B cell (primary cell): ENCODE measurements around the gene DIS3L2.

ENCODE experiments used
- EZH2 ChIP-seq: IDR thresholded peaks from 2 replicates; pipeline ENCODE4 v1.6.1; 2012; ENCODE audit warnings: borderline replicate concordance, low read depth, mild to moderate bottlenecking, moderate library complexity, low read length; ENCODE audit not compliant: insufficient read depth, poor library complexity, severe bottlenecking
- TF ChIP-seq, protein P1 (sequence below): fragments of 200-600 bp; IDR thresholded peaks from one replicate; pipeline ENCODE4 v1.8.0; 2022; ENCODE audit warnings: antibody characterized with exemption, mild to moderate bottlenecking

DNA sequence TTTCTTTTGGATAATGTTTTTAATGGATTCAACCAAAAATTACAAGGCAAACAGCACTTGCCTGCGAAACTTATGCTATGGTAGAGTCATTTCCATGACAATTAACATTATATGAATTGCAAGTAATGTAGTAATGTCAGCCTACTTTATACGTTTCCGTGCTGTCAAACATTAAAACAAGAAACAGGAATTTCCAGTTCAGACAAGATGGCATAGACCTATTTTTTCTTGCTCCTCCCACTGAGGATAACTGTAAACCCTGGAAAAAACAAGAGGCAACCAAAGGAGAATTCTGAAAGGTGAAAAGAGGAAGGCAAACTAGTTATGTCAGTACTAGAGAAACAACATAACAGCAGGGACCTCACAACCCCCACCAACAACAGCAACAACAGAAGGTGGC is 170.7 kb downstream of the DIS3L2 start:
- TF ChIP-seq, protein P1, sequence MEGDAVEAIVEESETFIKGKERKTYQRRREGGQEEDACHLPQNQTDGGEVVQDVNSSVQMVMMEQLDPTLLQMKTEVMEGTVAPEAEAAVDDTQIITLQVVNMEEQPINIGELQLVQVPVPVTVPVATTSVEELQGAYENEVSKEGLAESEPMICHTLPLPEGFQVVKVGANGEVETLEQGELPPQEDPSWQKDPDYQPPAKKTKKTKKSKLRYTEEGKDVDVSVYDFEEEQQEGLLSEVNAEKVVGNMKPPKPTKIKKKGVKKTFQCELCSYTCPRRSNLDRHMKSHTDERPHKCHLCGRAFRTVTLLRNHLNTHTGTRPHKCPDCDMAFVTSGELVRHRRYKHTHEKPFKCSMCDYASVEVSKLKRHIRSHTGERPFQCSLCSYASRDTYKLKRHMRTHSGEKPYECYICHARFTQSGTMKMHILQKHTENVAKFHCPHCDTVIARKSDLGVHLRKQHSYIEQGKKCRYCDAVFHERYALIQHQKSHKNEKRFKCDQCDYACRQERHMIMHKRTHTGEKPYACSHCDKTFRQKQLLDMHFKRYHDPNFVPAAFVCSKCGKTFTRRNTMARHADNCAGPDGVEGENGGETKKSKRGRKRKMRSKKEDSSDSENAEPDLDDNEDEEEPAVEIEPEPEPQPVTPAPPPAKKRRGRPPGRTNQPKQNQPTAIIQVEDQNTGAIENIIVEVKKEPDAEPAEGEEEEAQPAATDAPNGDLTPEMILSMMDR, result no peak
- TF ChIP-seq EZH2, result no peak
